Breast epithelium (tissue), 3 donors: Measurements from ENCODE around the gene LRRC4C.

Experiments
- CTCF ChIP-seq, 3 donors: fragments of 450-650 bp; IDR thresholded peaks; one replicate each; pipeline ENCODE4 v1.5.1; 2016 to 2017; ENCODE audit warnings: antibody characterized with exemption in 3 of 3, mild to moderate bottlenecking in 3 of 3, moderate library complexity in 3 of 3
- POLR2A ChIP-seq: fragments of 450-650 bp; IDR thresholded peaks from one replicate; pipeline ENCODE4 v1.6.1; 2016; ENCODE audit warnings: antibody characterized with exemption, mild to moderate bottlenecking, moderate library complexity
- POLR2AphosphoS5 ChIP-seq, 3 donors: sonication (generic); formaldehyde crosslinking; IDR thresholded peaks; one replicate each; pipeline ENCODE4 v1.6.1; 2017; ENCODE audit warnings: antibody characterized with exemption in 3 of 3

GRCh38 chr11:40701027-40701426 lies 758.4 kb downstream of the LRRC4C start:
- TF ChIP-seq CTCF (IDR thresholded peaks at IDR 0.05) = no peak
- TF ChIP-seq POLR2A = no peak
- no peak for TF ChIP-seq POLR2AphosphoS5 (IDR thresholded peaks at IDR 0.05)
